Hippocampal formation (tissue), 2 donors: Measurements from ENCODE around the gene SMARCA1.
"Not testable (repeated sequence)": the region's sequence is repeated elsewhere in the genome, so short reads cannot be mapped to it uniquely, and the experiment has no call there.

ENCODE experiments used
- DNase-seq, 2 donors: peaks; one replicate each; lab custom pipeline; 2025; lab: John Stamatoyannopoulos, UW

The SMARCA1 gene, protein sequence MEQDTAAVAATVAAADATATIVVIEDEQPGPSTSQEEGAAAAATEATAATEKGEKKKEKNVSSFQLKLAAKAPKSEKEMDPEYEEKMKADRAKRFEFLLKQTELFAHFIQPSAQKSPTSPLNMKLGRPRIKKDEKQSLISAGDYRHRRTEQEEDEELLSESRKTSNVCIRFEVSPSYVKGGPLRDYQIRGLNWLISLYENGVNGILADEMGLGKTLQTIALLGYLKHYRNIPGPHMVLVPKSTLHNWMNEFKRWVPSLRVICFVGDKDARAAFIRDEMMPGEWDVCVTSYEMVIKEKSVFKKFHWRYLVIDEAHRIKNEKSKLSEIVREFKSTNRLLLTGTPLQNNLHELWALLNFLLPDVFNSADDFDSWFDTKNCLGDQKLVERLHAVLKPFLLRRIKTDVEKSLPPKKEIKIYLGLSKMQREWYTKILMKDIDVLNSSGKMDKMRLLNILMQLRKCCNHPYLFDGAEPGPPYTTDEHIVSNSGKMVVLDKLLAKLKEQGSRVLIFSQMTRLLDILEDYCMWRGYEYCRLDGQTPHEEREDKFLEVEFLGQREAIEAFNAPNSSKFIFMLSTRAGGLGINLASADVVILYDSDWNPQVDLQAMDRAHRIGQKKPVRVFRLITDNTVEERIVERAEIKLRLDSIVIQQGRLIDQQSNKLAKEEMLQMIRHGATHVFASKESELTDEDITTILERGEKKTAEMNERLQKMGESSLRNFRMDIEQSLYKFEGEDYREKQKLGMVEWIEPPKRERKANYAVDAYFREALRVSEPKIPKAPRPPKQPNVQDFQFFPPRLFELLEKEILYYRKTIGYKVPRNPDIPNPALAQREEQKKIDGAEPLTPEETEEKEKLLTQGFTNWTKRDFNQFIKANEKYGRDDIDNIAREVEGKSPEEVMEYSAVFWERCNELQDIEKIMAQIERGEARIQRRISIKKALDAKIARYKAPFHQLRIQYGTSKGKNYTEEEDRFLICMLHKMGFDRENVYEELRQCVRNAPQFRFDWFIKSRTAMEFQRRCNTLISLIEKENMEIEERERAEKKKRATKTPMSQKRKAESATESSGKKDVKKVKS

DNA sequence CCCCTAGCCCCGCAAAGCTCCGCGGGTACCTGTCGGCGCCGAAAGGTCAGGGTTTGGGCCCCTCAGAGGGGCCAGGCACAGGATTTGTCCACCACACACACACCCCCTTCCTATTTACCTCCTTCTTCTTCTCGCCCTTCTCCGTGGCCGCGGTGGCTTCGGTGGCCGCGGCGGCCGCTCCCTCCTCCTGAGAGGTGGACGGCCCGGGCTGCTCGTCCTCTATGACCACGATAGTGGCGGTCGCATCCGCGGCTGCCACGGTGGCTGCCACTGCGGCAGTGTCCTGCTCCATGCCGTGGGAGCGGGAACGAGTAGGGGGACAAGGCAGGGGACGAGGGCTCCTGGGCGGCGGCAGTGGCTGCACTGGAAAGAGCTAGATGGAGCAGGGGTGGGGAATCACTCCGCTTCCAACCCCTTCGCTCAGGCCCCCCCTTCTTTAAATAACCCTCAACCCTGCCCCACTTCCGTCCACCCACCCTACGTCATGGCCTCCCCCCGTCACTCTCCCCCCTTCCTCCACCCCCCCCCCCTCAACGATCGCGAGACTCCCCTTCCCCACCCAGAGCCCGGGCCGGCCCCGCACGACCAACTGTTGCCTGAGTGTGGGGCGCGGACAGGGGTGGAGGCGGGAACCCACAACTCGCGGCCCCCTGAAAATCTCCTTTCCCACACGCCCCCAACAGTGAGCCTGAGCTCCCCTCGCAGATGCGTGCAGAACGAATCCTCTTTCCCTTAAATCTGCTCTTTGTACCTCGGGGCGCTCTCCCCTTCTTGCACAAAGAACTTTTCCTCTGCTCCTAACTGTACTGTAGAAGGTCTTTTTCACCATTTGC is at the start of gene SMARCA1:
SMARCA1 (minus strand) TSS at position 412 of the 833 bp plus-strand sequence; CDS start at position 292, 120 bp downstream.
- DNase-seq: peak; percentile 4 to 32

- DNase-seq: no peak
These were observed 49.1 kb upstream of the SMARCA1 start for GRCh38 chrX:129572422-129572821.

DNA sequence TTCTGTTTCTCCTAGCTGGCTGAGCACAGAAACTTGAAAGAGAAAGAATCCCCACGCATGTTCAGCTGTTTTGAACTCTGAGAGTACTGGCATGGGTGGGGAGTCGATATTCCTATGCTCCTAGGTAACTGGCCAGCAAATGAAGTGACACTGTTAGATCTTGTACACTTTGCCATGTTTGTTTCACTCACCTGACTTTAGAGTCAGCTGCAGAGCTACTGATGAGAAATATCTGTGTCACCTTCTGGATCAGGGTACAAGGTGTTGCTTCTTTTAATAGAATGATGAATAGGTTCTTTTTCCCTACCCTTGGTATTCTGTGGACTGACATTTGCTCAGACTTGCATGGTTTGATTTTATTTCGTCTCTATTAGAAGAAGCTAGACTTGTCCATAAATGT is 45.1 kb upstream of the SMARCA1 start:
- DNase-seq: no peak

DNA sequence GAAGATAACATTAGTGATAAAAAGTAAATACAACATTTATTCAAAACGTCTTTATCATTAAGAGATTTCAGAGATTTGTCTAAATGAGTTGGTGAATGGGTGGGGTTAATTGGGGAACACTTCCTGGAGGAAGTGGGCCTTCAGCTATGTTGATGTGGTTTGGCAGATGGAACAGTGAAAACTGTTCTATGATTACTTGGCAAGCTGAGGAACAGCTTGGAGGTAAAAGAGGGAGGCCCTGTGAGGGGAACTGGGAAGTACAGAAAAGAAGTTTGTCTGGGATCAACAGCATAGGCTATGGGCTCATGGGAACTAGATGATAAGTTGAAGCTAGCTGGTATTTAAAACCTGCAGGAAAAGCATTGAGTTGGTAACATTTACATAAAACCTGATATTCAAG is 42.8 kb upstream of the SMARCA1 start:
- DNase-seq: no peak

- DNase-seq: no peak
These were observed 41.9 kb upstream of the SMARCA1 start for GRCh38 chrX:129565046-129565650.

DNA sequence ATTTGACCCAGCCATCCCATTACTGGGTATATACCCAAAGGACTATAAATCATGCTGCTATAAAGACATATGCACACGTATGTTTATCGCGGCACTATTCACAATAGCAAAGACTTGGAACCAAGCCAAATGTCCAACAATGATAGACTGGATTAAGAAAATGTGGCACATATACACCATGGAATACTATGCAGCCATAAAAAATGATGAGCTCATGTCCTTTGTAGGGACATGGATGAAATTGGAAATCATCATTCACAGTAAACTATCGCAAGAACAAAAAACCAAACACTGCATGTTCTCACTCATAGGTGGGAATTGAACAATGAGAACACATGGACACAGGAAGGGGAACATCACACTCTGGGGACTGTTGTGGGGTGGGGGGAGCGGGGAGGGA is 41.1 kb upstream of the SMARCA1 start:
- DNase-seq: not testable (repeated sequence)

DNA sequence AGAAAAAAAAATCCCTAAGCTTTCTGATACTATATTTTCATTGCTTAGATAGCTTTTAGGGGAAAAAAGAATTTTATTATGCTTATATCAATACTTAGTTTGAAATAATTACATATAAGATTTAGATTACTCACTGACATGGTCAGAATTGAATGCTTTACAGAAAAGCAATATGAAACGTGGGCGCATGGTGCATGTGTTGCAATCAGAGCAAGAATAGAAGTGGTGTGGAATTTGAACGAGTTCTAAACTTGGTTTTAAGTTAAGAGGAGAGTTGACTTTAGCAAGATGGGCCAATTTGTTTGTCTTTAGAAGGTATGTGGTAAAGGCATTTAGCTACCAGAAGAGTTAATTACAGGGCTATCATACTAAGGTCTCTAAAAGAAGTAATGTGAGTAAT is 38.2 kb upstream of the SMARCA1 start:
- DNase-seq: no peak

GRCh38 chrX:129559783-129560182 is 36.5 kb upstream of the SMARCA1 start:
- DNase-seq: no peak

DNA sequence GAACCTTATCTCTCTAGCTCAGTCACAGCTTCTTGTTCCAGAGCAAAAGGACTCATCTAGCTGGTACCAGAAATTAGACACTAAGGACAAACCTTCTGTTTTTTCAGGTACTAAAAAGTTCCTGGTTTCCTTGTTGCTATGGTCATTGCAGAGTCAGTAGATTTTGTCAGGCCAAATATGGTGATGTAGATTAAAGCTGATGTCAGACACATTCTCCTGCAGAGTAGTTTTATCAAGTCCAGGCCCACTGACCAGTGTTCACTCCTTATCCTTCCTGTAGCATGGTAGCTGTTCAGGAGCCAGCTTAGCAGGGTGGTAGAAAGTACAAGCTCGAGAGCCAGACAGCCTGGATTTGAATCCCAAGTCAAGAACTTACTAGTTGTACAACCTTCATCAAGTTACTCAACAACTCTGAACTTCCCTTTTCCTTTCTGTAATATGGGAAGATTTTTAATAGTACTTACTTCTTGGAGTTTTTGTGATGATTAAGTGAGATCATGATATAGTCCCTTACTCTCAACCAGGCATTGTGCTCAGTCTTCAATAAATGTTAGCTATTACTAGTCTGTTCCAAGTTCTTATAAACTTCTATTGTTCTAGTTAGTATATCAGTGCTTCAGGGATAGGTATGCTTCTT is 34.7 kb upstream of the SMARCA1 start:
- no peak for DNase-seq

DNA sequence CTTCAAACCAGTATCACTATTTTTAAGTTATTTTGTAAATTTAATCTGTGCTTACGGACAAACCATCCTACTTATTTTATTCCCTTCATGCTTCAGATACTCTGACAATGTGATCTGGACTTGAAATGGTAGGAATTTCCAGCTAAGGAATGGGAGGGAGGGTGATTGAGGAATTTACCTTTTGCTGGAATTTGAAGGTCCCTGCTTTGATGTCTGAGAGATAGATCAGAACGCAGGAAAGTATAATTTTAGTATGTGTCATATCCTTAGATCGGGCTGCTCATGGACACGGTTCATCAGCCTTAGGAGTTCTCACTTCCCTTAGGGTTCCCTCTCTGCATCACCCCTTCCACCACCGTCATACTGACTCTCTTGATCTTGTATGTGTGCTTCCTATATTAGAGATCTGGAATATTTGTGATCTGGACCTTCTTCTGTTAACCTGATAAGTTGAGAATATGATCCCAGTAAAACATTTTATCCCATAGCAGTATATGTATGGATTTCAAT is 33.6 kb upstream of the SMARCA1 start:
- no peak for DNase-seq

DNA sequence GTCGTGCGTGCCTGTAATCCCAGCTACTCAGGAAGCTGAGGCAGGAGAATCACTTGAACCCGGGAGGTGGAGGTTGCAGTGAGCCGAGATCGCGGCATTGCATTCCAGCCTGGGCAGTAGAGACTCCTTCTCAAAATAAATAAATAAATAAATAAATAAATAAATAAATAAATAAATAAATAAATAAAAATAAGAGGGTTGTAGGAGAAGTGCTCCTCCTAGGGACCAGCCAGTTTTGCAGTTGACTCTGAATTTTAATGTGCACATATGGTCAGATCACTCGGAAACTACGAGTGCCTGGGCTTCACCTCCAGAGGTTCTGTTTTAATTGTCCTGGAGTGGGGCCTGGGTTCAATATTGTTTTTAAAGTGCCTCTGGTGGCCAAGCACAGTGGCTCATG is 31.5 kb upstream of the SMARCA1 start:
- not testable (repeated sequence) for DNase-seq

- DNase-seq: no peak
These were observed 30.5 kb upstream of the SMARCA1 start for GRCh38 chrX:129553619-129554288.

- no peak for DNase-seq
These were observed 25.8 kb upstream of the SMARCA1 start for GRCh38 chrX:129549124-129549523.

DNA sequence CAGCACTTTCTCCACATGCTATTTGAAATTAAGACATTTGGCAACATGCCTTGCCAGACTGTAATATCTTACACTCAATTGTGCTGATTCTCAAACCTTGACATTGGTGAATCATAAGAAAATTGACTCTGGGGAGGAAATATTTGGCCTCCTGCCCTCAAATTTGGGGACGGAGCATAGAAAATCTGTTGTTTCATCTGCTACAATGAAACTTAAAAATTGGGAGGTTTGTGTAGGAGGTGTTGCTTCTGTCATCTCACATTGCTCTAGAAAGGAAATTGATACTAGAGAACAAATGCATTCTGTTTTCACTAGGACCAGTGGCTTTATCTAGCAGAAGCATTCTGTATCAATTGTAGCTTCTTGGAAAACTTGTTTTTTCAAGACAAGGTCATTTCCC is 22.1 kb upstream of the SMARCA1 start:
- no peak for DNase-seq

- DNase-seq: no peak
These were observed 21.5 kb upstream of the SMARCA1 start for GRCh38 chrX:129544780-129545179.

DNA sequence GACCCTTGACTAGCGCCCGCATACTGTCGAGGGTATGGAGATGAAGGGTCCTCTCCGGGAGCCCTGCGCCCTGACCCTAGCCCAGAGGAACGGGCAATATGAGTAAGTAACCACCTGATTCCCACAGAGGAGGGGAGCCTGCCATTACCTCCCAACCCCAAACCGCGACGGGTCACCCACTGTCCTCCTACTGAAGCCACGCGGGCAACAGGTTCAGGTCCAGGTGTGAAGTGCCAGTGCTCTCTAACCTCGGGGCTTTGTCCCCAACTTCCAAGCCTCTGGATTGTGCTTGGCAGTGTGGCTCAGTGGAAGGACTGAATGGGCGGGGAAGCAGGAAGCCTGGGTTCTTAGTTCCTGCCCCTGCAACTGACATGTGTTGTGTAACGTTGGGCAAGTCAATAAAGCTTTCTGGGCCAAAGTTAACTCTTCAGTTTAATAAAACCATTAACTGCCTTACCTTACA is 17.5 kb upstream of the SMARCA1 start:
- no peak for DNase-seq

- DNase-seq: peak; percentile 12 to 57
These were observed 16.9 kb upstream of the SMARCA1 start, which contains the start of gene OCRL for GRCh38 chrX:129540068-129540653. Gene OCRL (plus strand): TSS chrX:129540259. CDS start chrX:129540440, 181 bp downstream.

- no peak for DNase-seq
These were observed 11.7 kb upstream of the SMARCA1 start for GRCh38 chrX:129534816-129535578.
